ENCODE data around the gene LRRC8D. TPM values are rescaled to one million over a fixed set of nuclear protein-coding genes. Genes with fewer than 3 reads are reported as not detected.

The LRRC8D gene
- total RNA-seq, 1 donor from 2014 or later: 4.4 TPM

- Histone ChIP-seq H3K4me1 (no peaks in the 10 kb centered on the region), H3K4me3 (no peak overlapping the region), H3K27me3 (no peaks in the 10 kb centered on the region), H3K27ac (no peak overlapping the region), H3K9me3 (no peaks in the 10 kb centered on the region), H3K36me3 (no peaks in the 10 kb centered on the region)
- intact Hi-C loops (cut with DNase I): no loop called here
- TF ChIP-seq POLR2AphosphoS5 (IDR thresholded peaks at IDR 0.05; ENCODE audit: insufficient read depth in 1 of 2, low read depth in 1 of 2): no peak
- TF ChIP-seq POLR2A (IDR thresholded peaks at IDR 0.05): no peak
- no peak for TF ChIP-seq CTCF (IDR thresholded peaks at IDR 0.05)
- DNase-seq (ENCODE audit: extremely low spot score in 2 of 2): no peak
These were observed 131.8 kb downstream of the LRRC8D start for GRCh38 chr1:89952605-89953130.

GRCh38 chr1:89953131-89953626 is 132.3 kb downstream of the LRRC8D start:
- Histone ChIP-seq H3K36me3 (no peaks in the 10 kb centered on the region), H3K27me3 (no peaks in the 10 kb centered on the region), H3K4me3 (no peak overlapping the region), H3K9me3 (no peaks in the 10 kb centered on the region), H3K27ac (no peak overlapping the region), H3K4me1 (no peaks in the 10 kb centered on the region)
- TF ChIP-seq POLR2A (IDR thresholded peaks at IDR 0.05): no peak
- TF ChIP-seq CTCF (IDR thresholded peaks at IDR 0.05): no peak
- no peak for TF ChIP-seq POLR2AphosphoS5 (IDR thresholded peaks at IDR 0.05; ENCODE audit: insufficient read depth in 1 of 2, low read depth in 1 of 2)
- DNase-seq (ENCODE audit: extremely low spot score in 2 of 2): no peak
- intact Hi-C loops (cut with DNase I): no loop called here

DNA sequence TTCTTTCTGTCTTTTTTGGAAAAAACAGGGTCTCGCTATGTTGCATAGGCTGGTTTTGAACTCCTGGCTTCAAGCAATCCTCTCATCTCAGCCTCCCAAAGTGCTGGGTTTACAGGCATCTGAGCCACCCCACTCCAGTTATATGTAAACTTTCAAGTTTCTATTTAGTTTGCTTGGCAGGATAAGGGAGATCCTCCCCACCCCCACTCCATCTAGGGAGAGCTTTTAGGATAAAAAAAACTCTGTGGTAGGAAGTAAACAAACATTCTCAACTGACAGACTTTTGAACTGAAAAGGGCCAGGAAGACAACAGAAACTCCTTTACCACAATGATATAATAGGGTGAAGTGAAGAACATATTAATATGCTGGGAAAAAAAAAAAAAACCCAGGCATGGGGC is 133.1 kb downstream of the LRRC8D start:
- H3K27me3 ChIP-seq: no peaks in the 10 kb centered on the region
- no peak overlapping the region for H3K27ac ChIP-seq
- H3K4me3 ChIP-seq: no peak overlapping the region
- intact Hi-C loops (cut with DNase I): no loop called here
- no peaks in the 10 kb centered on the region for H3K36me3 ChIP-seq
- no peak for DNase-seq (ENCODE audit: extremely low spot score in 2 of 2)
- no peaks in the 10 kb centered on the region for H3K4me1 ChIP-seq
- no peaks in the 10 kb centered on the region for H3K9me3 ChIP-seq
- no peak for TF ChIP-seq CTCF (IDR thresholded peaks at IDR 0.05)
- TF ChIP-seq POLR2AphosphoS5 (IDR thresholded peaks at IDR 0.05; ENCODE audit: insufficient read depth in 1 of 2, low read depth in 1 of 2): no peak
- TF ChIP-seq POLR2A (IDR thresholded peaks at IDR 0.05): no peak

DNA sequence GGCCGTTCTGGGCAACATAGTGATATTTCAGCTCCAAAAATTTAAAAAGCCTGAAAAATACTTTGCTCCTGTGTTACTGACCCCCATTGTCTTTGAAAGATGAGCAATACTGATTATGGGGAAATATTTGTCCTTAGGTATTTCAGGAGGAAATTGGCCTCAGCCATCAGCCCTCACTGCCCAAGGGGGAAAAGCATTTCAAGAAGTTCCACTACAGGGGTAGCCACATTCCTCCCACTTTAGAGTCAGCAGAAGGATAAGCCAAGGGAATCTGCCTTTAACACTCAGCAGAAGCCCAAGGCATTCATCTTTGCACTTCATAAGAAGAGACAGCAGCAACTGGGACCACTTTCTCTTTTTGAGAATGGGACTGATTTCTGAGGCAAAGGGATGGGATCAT is 133.6 kb downstream of the LRRC8D start:
- Histone ChIP-seq H3K4me3 (no peak overlapping the region), H3K27ac (no peak overlapping the region), H3K27me3 (no peaks in the 10 kb centered on the region), H3K36me3 (no peaks in the 10 kb centered on the region), H3K9me3 (no peaks in the 10 kb centered on the region), H3K4me1 (no peaks in the 10 kb centered on the region)
- TF ChIP-seq CTCF (IDR thresholded peaks at IDR 0.05): no peak
- TF ChIP-seq POLR2AphosphoS5 (IDR thresholded peaks at IDR 0.05; ENCODE audit: insufficient read depth in 1 of 2, low read depth in 1 of 2): no peak
- no peak for DNase-seq (ENCODE audit: extremely low spot score in 2 of 2)
- intact Hi-C loops (cut with DNase I): no loop called here

DNA sequence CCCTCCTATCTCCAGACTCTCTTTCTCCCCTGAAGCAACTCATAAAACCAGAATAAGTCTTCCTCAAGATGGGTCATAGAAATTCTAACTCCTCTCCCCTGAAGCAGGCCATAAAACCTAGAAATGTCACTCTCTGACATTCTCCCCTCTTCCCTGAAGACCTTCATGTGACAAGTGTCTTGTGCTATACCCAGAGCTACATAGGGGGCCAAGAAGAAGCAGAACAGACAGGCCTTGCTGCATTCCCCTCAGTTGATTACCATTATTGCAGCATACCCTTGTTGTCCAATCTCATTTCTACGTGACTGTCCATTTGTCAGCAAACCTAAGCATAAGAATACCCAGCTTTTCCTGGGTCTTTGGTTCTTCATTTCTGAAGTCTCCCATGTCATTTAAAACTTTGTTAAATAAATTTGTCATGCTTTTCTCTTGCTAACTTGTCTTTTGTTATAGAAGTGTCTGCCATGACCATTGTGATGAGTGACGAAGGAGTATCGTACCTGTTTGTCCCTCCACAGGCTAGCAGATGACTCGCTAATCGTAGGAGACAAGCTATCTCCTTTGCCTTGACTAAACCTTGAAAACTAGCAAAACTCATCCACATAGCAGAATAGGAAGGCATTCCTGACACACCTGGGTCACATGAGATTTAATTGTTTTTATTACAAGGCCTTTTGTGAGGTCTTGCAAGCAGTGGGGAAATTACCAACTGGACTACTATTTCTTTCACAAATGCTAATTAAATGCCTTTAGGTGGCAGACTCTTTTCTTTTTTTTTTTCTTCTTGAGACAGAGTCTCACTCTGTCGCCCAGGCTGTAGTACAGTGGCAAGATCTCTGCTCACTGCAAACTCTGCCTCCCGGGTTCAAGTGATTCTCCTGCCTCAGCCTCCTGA is 134.7 kb downstream of the LRRC8D start:
- TF ChIP-seq POLR2AphosphoS5 (IDR thresholded peaks at IDR 0.05; ENCODE audit: insufficient read depth in 1 of 2, low read depth in 1 of 2) (no peak), CTCF (IDR thresholded peaks at IDR 0.05) (no peak), POLR2A (IDR thresholded peaks at IDR 0.05) (no peak)
- intact Hi-C loops (cut with DNase I): no loop called here
- no peaks in the 10 kb centered on the region for H3K36me3 ChIP-seq
- no peak overlapping the region for H3K27ac ChIP-seq
- no peak overlapping the region for H3K4me3 ChIP-seq
- no peak for DNase-seq (ENCODE audit: extremely low spot score in 2 of 2)
- H3K4me1 ChIP-seq: no peaks in the 10 kb centered on the region
- no peaks in the 10 kb centered on the region for H3K9me3 ChIP-seq
- no peaks in the 10 kb centered on the region for H3K27me3 ChIP-seq
